Transverse colon (tissue), 3 donors: ENCODE results near the gene LIME1.

Experiments
- POLR2A ChIP-seq: fragments of 450-650 bp; IDR thresholded peaks from one replicate; pipeline ENCODE4 v1.6.1; 2016; ENCODE audit warnings: antibody characterized with exemption, mild to moderate bottlenecking, moderate library complexity
- TF ChIP-seq, protein P1 (sequence below), 5 experiments: fragments of 200-600 bp in 3 of 5; fragments of 450-650 bp in 2 of 5; sonication (generic) in 3 of 5; IDR thresholded peaks; 1 replicate in 2 of 5; 2 replicates in 3 of 5; pipeline ENCODE4 v1.5.1; 2016 to 2017; ENCODE audit warnings: antibody characterized with exemption in 5 of 5, inconsistent platforms in 3 of 5, mild to moderate bottlenecking in 2 of 5, moderate library complexity in 1 of 5

DNA sequence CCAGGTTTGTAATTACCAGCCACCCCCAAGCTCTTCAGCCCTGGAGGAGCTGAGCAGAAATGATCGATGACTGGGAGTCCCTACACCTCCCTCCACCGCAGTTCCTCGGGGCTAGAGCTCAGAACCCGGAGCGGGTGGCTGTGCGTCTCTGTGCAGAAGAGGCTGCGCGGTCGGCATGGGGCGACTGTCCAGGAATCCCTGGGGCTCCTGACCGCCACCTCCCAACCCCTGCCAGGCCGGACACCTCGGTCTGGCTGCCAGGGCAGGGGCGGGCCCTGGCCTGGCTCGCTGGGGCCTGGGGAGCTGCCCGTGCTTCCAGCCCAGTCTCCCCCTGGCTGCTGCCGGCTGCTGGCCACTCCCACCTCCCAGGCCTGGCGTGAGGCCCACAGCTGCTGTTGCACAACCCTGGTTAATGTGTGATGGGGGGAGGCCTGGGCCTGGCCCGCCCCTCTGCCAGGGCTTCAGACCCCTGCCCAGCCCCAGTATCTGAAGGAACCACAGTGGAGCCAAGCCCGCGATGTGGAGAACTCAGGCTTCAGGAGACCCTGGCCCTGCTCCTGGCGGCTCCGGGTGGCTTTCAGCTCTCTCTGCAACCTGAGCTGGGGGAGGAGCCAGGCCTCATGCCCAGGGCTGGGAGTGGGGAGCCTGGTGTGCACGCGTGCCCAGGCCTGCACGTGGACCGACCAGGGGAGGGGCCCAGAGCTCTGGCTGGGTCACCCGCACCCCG lies 4.3 kb downstream of the LIME1 start:
- TF ChIP-seq, protein P1, sequence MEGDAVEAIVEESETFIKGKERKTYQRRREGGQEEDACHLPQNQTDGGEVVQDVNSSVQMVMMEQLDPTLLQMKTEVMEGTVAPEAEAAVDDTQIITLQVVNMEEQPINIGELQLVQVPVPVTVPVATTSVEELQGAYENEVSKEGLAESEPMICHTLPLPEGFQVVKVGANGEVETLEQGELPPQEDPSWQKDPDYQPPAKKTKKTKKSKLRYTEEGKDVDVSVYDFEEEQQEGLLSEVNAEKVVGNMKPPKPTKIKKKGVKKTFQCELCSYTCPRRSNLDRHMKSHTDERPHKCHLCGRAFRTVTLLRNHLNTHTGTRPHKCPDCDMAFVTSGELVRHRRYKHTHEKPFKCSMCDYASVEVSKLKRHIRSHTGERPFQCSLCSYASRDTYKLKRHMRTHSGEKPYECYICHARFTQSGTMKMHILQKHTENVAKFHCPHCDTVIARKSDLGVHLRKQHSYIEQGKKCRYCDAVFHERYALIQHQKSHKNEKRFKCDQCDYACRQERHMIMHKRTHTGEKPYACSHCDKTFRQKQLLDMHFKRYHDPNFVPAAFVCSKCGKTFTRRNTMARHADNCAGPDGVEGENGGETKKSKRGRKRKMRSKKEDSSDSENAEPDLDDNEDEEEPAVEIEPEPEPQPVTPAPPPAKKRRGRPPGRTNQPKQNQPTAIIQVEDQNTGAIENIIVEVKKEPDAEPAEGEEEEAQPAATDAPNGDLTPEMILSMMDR (IDR thresholded peaks at IDR 0.05), result peak in 2 of 5 experiments; percentile 7 to 31
- peak; percentile 54 for TF ChIP-seq POLR2A
